ENCODE results near the gene SSBP3.

- TF ChIP-seq MAX (CRISPR knock-in tag; IDR thresholded peaks at IDR 0.05) (no peak), TEAD4 (CRISPR knock-in tag; IDR thresholded peaks at IDR 0.05) (no peak), CTCF (IDR thresholded peaks at IDR 0.05) (no peak), TP53 (CRISPR knock-in tag; IDR thresholded peaks at IDR 0.05) (no peak), CREB1 (CRISPR knock-in tag; IDR thresholded peaks at IDR 0.05) (no peak), NR1H2 (CRISPR knock-in tag; IDR thresholded peaks at IDR 0.05) (no peak)
These were observed 46.6 kb downstream of the SSBP3 start for GRCh38 chr1:54359393-54360162.

All from WTC11 (cell line).